ENCODE results near the gene PAIP1. TPM values are rescaled to one million over a fixed set of nuclear protein-coding genes. Genes with fewer than 3 reads are reported as not detected.

Gene PAIP1
- total RNA-seq (2021) (113 and 118 TPM in 2 replicates), Bru-seq, nascent RNA (percentile 96 among the genes with signal in this experiment), BruChase-seq, experiment 1, labeled RNA remaining after a 2-hour chase (percentile 90 among the genes with signal in this experiment), BruChase-seq, experiment 2, labeled RNA remaining after a 6-hour chase (percentile 89 among the genes with signal in this experiment)
- long read RNA-seq, transcript PAIP1-201 (11 exons, 2,782 nt): major isoform, 317 of 470 reads
- long read RNA-seq, transcript PAIP1-203 (11 exons, 1,734 nt): minor isoform, 108 of 470 reads
- long read RNA-seq, partial matches to known transcripts: 16 of 470 reads
- long read RNA-seq, other reads (novel, unspliced or antisense): 27 of 470 reads

- CTCF ChIA-PET: no interaction called here
- peak; percentile 88 for DNase-seq (ENCODE audit: low spot score)
- H3K4me1 ChIP-seq (ENCODE audit: insufficient read depth, low read length, poor library complexity, severe bottlenecking): peaks cover 32% of the 10 kb centered on the region
Measured at GRCh38 chr5:43556857-43557542, at the start of gene PAIP1. Gene PAIP1, minus strand, starts transcription at chr5:43557077. Its CDS starts 231 bp downstream, at chr5:43556846.

GRCh38 chr5:43606351-43606750 is 49.5 kb upstream of the PAIP1 start:
- ChIA-PET CTCF (no interaction called here), POLR2A (ENCODE audit: low non-redundant PET) (interaction anchor here (0.6 kb wide), 2 partner anchors 31 to 759 kb away, joined by 3 read pairs; no protein-coding TSS in a partner anchor)
- no peak overlapping the region for H3K27ac ChIP-seq (ENCODE audit: low read depth, low read length, poor library complexity, severe bottlenecking)
- peaks cover 8% of the 10 kb centered on the region for H3K36me3 ChIP-seq (ENCODE audit: insufficient read depth, low read length, poor library complexity, severe bottlenecking)
- DNase-seq (ENCODE audit: low spot score): no peak
- H3K4me3 ChIP-seq (ENCODE audit: low read depth, low read length, poor library complexity, severe bottlenecking): no peak overlapping the region
- H3K4me1 ChIP-seq (ENCODE audit: insufficient read depth, low read length, poor library complexity, severe bottlenecking): peaks cover 7% of the 10 kb centered on the region
- intact Hi-C loops (cut with micrococcal nuclease; ENCODE audit: unreplicated experiment): no loop called here
- BruUV-seq (replicated peaks): no TSS peak
- TF ChIP-seq EZH2 (IDR thresholded peaks at IDR 0.05; ENCODE audit: borderline replicate concordance, low read depth, low read length, poor library complexity, severe bottlenecking): no peak
- TF ChIP-seq, protein P1, sequence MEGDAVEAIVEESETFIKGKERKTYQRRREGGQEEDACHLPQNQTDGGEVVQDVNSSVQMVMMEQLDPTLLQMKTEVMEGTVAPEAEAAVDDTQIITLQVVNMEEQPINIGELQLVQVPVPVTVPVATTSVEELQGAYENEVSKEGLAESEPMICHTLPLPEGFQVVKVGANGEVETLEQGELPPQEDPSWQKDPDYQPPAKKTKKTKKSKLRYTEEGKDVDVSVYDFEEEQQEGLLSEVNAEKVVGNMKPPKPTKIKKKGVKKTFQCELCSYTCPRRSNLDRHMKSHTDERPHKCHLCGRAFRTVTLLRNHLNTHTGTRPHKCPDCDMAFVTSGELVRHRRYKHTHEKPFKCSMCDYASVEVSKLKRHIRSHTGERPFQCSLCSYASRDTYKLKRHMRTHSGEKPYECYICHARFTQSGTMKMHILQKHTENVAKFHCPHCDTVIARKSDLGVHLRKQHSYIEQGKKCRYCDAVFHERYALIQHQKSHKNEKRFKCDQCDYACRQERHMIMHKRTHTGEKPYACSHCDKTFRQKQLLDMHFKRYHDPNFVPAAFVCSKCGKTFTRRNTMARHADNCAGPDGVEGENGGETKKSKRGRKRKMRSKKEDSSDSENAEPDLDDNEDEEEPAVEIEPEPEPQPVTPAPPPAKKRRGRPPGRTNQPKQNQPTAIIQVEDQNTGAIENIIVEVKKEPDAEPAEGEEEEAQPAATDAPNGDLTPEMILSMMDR (conservative IDR thresholded peaks at IDR 0.05; ENCODE audit: low read depth, low read length): no peak
- no peaks in the 10 kb centered on the region for H3K9me3 ChIP-seq (ENCODE audit: low read depth, low read length, poor library complexity, severe bottlenecking)
- H3K27me3 ChIP-seq (replicated peaks; ENCODE audit: insufficient read depth, low read depth, low read length, poor library complexity): no peaks in the 10 kb centered on the region

More at GRCh38 chr5:43556857-43557542, at the start of gene PAIP1:
- intact Hi-C loops (cut with micrococcal nuclease; ENCODE audit: unreplicated experiment): loop anchor here (5.0 kb wide), 1 partner anchor 45 kb away; the partner anchor contains the start of gene NNT
- Histone ChIP-seq H3K9me3 (ENCODE audit: low read depth, low read length, poor library complexity, severe bottlenecking) (no peaks in the 10 kb centered on the region), H3K27me3 (replicated peaks; ENCODE audit: insufficient read depth, low read depth, low read length, poor library complexity) (no peaks in the 10 kb centered on the region), H3K4me3 (ENCODE audit: low read depth, low read length, poor library complexity, severe bottlenecking) (peak within 1 kb of the TSS; percentile 92), H3K27ac (ENCODE audit: low read depth, low read length, poor library complexity, severe bottlenecking) (peak within 1 kb of the TSS; percentile 94), H3K36me3 (ENCODE audit: insufficient read depth, low read length, poor library complexity, severe bottlenecking) (peaks cover 28% of the 10 kb centered on the region)
- no TSS peak for BruUV-seq (replicated peaks)
- POLR2A ChIA-PET (ENCODE audit: low non-redundant PET): no interaction called here
- no peak for TF ChIP-seq EZH2 (IDR thresholded peaks at IDR 0.05; ENCODE audit: borderline replicate concordance, low read depth, low read length, poor library complexity, severe bottlenecking)
- TF ChIP-seq, protein P1 (conservative IDR thresholded peaks at IDR 0.05; ENCODE audit: low read depth, low read length): peak; percentile 59

GRCh38 chr5:43604699-43605098 is 47.8 kb upstream of the PAIP1 start:
- CTCF ChIA-PET: no interaction called here
- no peak for DNase-seq (ENCODE audit: low spot score)
- no peak overlapping the region for H3K4me3 ChIP-seq (ENCODE audit: low read depth, low read length, poor library complexity, severe bottlenecking)

More at GRCh38 chr5:43604699-43605098, 47.8 kb upstream of the PAIP1 start:
- Histone ChIP-seq H3K36me3 (ENCODE audit: insufficient read depth, low read length, poor library complexity, severe bottlenecking) (peaks cover 6% of the 10 kb centered on the region), H3K27ac (ENCODE audit: low read depth, low read length, poor library complexity, severe bottlenecking) (no peak overlapping the region), H3K4me1 (ENCODE audit: insufficient read depth, low read length, poor library complexity, severe bottlenecking) (peaks cover 11% of the 10 kb centered on the region), H3K9me3 (ENCODE audit: low read depth, low read length, poor library complexity, severe bottlenecking) (no peaks in the 10 kb centered on the region), H3K27me3 (replicated peaks; ENCODE audit: insufficient read depth, low read depth, low read length, poor library complexity) (no peaks in the 10 kb centered on the region)
- POLR2A ChIA-PET (ENCODE audit: low non-redundant PET): no interaction called here
- BruUV-seq (replicated peaks): no TSS peak
- intact Hi-C loops (cut with micrococcal nuclease; ENCODE audit: unreplicated experiment): loop anchor here (5.0 kb wide), 1 partner anchor 47 kb away; the partner anchor contains the start of gene PAIP1
- TF ChIP-seq, protein P1 (conservative IDR thresholded peaks at IDR 0.05; ENCODE audit: low read depth, low read length): no peak
- TF ChIP-seq EZH2 (IDR thresholded peaks at IDR 0.05; ENCODE audit: borderline replicate concordance, low read depth, low read length, poor library complexity, severe bottlenecking): no peak
